ENCODE results near the gene ATP8A2.

The ATP8A2 gene

DNA sequence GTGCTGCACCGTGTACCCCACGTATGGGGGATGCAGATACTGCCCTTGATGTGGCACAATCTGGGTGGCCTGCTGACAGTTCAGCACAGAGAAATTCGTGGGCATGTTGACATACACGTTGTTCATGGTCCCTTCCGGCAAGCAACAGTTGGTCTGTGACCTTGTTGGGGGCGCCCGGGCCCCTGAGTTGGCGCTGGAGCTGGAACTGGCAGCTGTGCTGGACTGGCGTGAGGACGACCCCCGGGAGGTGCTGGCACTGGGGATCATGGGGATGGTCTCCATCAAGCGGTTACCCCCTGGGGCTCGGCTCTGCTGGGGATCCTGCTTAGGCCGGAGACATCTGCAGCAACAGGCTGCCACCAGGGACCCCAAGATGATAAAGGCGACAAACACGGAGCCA, 674.9 kb downstream of the ATP8A2 start:
- TF ChIP-seq CTCF (IDR thresholded peaks at IDR 0.05; ENCODE audit: low read depth, low read length): no peak
- H3K4me3 ChIP-seq (ENCODE audit: low read depth, low read length): no peak overlapping the region

- H3K4me3 ChIP-seq (ENCODE audit: low read depth, low read length): no peak overlapping the region
- TF ChIP-seq CTCF (IDR thresholded peaks at IDR 0.05; ENCODE audit: low read depth, low read length): no peak
These were observed 675.3 kb downstream of the ATP8A2 start for GRCh38 chr13:26047040-26047439.

DNA sequence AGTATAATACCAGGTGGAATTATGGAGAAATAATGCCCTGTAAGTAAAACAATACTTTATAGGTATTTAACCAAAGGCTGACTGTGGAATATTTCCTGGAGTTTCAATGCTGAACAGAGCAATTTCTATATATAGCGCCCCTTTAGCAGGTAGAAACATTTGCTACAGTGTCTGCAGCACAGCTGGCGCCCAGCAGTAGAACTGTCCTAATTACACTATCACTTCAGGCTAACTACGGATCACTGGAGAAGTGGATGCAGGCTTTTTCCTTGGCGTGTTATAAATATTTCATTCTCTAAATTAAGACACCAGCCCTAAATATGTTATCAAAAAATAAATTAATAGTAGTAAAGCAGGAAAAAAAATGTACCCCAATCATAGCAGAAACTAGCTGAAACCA, 677.0 kb downstream of the ATP8A2 start:
- no peak overlapping the region for H3K4me3 ChIP-seq (ENCODE audit: low read depth, low read length)
- no peak for TF ChIP-seq CTCF (IDR thresholded peaks at IDR 0.05; ENCODE audit: low read depth, low read length)

DNA sequence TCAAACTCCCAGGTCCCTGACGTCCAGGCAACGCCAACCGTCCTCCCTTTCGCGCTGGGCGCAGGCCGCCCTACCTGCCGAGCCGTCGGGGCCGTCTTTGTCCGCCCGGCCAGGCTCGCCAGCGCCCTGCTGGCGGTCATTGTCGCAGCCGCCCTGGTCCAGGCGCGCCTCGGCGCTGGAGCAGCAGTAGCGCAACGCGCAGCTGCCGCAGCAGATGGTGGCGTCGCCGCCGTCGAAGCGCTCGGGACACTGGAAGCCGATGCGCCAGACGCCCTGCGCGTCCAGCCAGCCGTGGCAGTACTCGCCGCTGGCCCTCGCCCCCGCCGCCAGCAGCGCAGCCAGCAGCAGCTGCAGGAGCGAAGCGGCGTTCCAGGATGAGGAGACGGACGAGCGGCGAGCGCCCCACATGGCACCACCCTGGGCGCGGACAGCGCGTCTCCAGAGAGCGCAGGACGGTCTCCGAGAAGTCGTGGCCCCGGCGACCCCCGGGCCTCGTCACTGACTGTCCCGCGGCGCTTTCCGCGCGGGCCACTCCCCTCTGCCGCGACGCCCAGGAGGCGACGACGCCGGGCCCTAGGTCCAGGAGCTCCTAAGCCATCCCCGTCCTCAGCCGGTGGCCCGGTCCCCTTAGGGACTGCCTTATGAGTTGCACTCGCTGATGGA, 678.9 kb downstream of the ATP8A2 start:
- no peak overlapping the region for H3K4me3 ChIP-seq (ENCODE audit: low read depth, low read length)
- no peak for TF ChIP-seq CTCF (IDR thresholded peaks at IDR 0.05; ENCODE audit: low read depth, low read length)

DNA sequence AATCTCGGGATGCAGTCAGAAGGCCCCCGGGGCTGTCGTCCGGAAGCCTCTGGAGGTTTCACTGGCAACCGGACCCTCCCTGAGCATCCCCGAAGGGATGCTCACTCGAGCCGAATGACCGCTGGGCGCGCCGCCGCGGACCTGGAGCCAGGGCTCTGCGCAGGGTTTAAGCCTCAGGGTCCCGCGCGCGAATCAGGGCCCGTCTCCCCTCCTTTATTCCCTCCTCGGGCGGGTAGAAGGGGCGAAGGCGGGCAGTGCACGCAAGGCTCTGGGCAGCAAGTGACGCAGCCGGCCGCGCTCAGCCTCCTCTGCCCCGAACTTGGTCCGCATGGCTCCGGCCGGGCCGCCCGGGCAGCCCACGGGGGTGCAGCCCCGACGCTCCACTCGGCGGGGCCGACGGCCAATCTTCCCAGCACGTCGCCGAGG, 679.5 kb downstream of the ATP8A2 start:
- no peak overlapping the region for H3K4me3 ChIP-seq (ENCODE audit: low read depth, low read length)
- TF ChIP-seq CTCF (IDR thresholded peaks at IDR 0.05; ENCODE audit: low read depth, low read length): no peak

GRCh38 chr13:26051657-26052311, 680.0 kb downstream of the ATP8A2 start, which contains the start of gene SHISA2:
Gene SHISA2 (minus strand): TSS chr13:26052016. CDS start chr13:26050975, 1,041 bp downstream.
- H3K4me3 ChIP-seq (ENCODE audit: low read depth, low read length): peak within 1 kb of the TSS; percentile 33
- TF ChIP-seq CTCF (IDR thresholded peaks at IDR 0.05; ENCODE audit: low read depth, low read length): no peak

GRCh38 chr13:26052337-26052736, 680.6 kb downstream of the ATP8A2 start:
- no peak overlapping the region for H3K4me3 ChIP-seq (ENCODE audit: low read depth, low read length)
- no peak for TF ChIP-seq CTCF (IDR thresholded peaks at IDR 0.05; ENCODE audit: low read depth, low read length)

Data from WI38 (cell line).